HCT116 (cell line): ENCODE results near the gene RPL13. TPM values are rescaled to one million over a fixed set of nuclear protein-coding genes. Genes with fewer than 3 reads are reported as not detected.

Source experiments
- ATAC-seq: fragments of 200-7000 bp; cut with Tn5 transposase; 2 replicates; pipeline ENCODE4 v1.9.1; 2020; ENCODE audit warnings: mild to moderate bottlenecking, moderate library complexity
- BruUV-seq: library from RNA; stranded (reverse); fragments of 400-500 nt; replicated peaks from 2 replicates; lab custom pipeline; 2021; lab: Mats Ljungman, UMichigan
- CTCF ChIA-PET: fragments of 300-600 bp; sonication (Branson Sonifier 250); formaldehyde crosslinking; loops from one replicate; lab custom pipeline; 2021; ENCODE audit warnings: antibody characterized with exemption; lab: Charles Lee
- POLR2A ChIA-PET: fragments of 300-600, 350-600 bp; sonication (Branson Sonifier 250); formaldehyde crosslinking; loops from one replicate; lab custom pipeline; 2021; ENCODE audit warnings: antibody characterized with exemption; lab: Charles Lee
- RAD21 ChIA-PET, 2 experiments: fragments of 300-600 bp; sonication (Branson Sonifier 250); formaldehyde crosslinking; loops; one replicate each; lab custom pipeline; 2023; ENCODE audit warnings: low total read pairs in 2 of 2; ENCODE audit not compliant: uncharacterized antibody in 2 of 2, unreplicated experiment in 2 of 2, low non-redundant PET in 1 of 2; lab: Charles Lee
- DNase-seq: peaks from one replicate; pipeline ENCODE4 v3.0.0-alpha.2; 2010; ENCODE audit warnings: low read depth, low spot score
- H2AFZ ChIP-seq: fragments of 200-600 bp; shearing (Covaris generic), sonication (generic); 2 replicates; pipeline ENCODE4 v1.6.1; 2017; ENCODE audit warnings: low read depth, mixed run types, mixed read lengths, antibody characterized with exemption, low read length; ENCODE audit not compliant: poor library complexity, severe bottlenecking
- H3K27ac ChIP-seq: 2 replicates; pipeline ENCODE4 v1.5.1; 2012; ENCODE audit warnings: low read depth, low read length
- H3K27me3 ChIP-seq: fragments of 200-600 bp; sonication (generic); 2 replicates; pipeline ENCODE4 v1.6.1; 2016; ENCODE audit warnings: mixed run types, low read length, mixed read lengths; ENCODE audit not compliant: insufficient read depth
- H3K36me3 ChIP-seq, 2 experiments: fragments of 200-500 bp in 1 of 2; fragments of 200-600 bp in 1 of 2; sonication (Bioruptor generic) in 1 of 2; sonication (generic) in 1 of 2; 2 replicates each; pipeline versions ENCODE4 v1.5.1 to v1.6.1; 2014 to 2016; ENCODE audit warnings: low read length in 2 of 2, inconsistent platforms in 1 of 2, mixed read lengths in 1 of 2, mixed run types in 1 of 2; ENCODE audit not compliant: insufficient read depth in 2 of 2, control insufficient read depth in 1 of 2
- H3K4me1 ChIP-seq, 2 experiments: fragments of 200-600 bp in 1 of 2; sonication (generic) in 1 of 2; 2 replicates each; pipeline versions ENCODE4 v1.5.1 to v1.6.1; 2012 to 2017; ENCODE audit warnings: low read length in 2 of 2, inconsistent platforms in 1 of 2, mild to moderate bottlenecking in 1 of 2, mixed read lengths in 1 of 2, mixed run types in 1 of 2, moderate library complexity in 1 of 2; ENCODE audit not compliant: insufficient read depth in 2 of 2, control insufficient read depth in 1 of 2
- H3K4me2 ChIP-seq: fragments of 200-600 bp; sonication (generic); 2 replicates; pipeline ENCODE4 v1.6.1; 2017; ENCODE audit warnings: mixed run types, low read length, mixed read lengths
- H3K4me3 ChIP-seq, 2 experiments: fragments of 200-600 bp in 1 of 2; sonication (generic) in 1 of 2; replicated peaks in 1 of 2; 2 replicates each; pipeline ENCODE4 v1.5.1; 2011 to 2016; ENCODE audit warnings: low read length in 2 of 2, control low read depth in 1 of 2, low read depth in 1 of 2, mild to moderate bottlenecking in 1 of 2, mixed read lengths in 1 of 2, mixed run types in 1 of 2
- H3K79me2 ChIP-seq: fragments of 200-600 bp; sonication (generic); 2 replicates; pipeline ENCODE4 v1.6.1; 2017; ENCODE audit warnings: mild to moderate bottlenecking, mixed run types, low read length, moderate library complexity, mixed read lengths; ENCODE audit not compliant: insufficient read depth
- H3K9ac ChIP-seq: fragments of 200-600 bp; sonication (generic); 2 replicates; pipeline ENCODE4 v1.6.1; 2016; ENCODE audit warnings: low read length, mixed read lengths
- H3K9me2 ChIP-seq: fragments of 200-600 bp; sonication (generic), shearing (Covaris generic); 2 replicates; pipeline ENCODE4 v1.6.1; 2017; ENCODE audit warnings: mixed run types, mild to moderate bottlenecking, moderate library complexity; ENCODE audit not compliant: insufficient read depth
- H3K9me3 ChIP-seq, 2 experiments: fragments of 200-500 bp in 1 of 2; fragments of 200-600 bp in 1 of 2; sonication (Bioruptor generic) in 1 of 2; sonication (generic) in 1 of 2; 2 replicates each; pipeline ENCODE4 v1.6.1; 2014 to 2017; ENCODE audit warnings: low read length in 2 of 2, mixed read lengths in 2 of 2, inconsistent platforms in 1 of 2, low read depth in 1 of 2, mild to moderate bottlenecking in 1 of 2, mixed run types in 1 of 2, moderate library complexity in 1 of 2; ENCODE audit not compliant: control insufficient read depth in 1 of 2, insufficient read depth in 1 of 2
- H4K20me1 ChIP-seq: fragments of 200-600 bp; sonication (generic), shearing (Covaris generic); 2 replicates; pipeline ENCODE4 v1.6.1; 2017; ENCODE audit warnings: mixed run types, mild to moderate bottlenecking, moderate library complexity; ENCODE audit not compliant: insufficient read depth
- CBX3 ChIP-seq: IDR thresholded peaks from 2 replicates; pipeline ENCODE4 v1.6.1; 2012; ENCODE audit warnings: low read depth
- CTCF ChIP-seq, 3 experiments: fragments of 200-600 bp in 1 of 3; sonication (generic) in 1 of 3; IDR thresholded peaks in 2 of 3; conservative IDR thresholded peaks in 1 of 3; 2 replicates each; pipeline ENCODE4 v1.5.1; 2012 to 2017; ENCODE audit warnings: low read depth in 2 of 3, low read length in 2 of 3, antibody characterized with exemption in 1 of 3, borderline replicate concordance in 1 of 3, control low read depth in 1 of 3, mild to moderate bottlenecking in 1 of 3, mixed read lengths in 1 of 3, mixed run types in 1 of 3, moderate library complexity in 1 of 3; ENCODE audit not compliant: insufficient read depth in 1 of 3
- ELF1 ChIP-seq: IDR thresholded peaks from 2 replicates; pipeline ENCODE4 v1.6.1; 2012; ENCODE audit warnings: low read depth, borderline replicate concordance
- EZH2 ChIP-seq: fragments of 200-600 bp; sonication (generic); IDR thresholded peaks from 2 replicates; pipeline ENCODE4 v1.6.1; 2017; ENCODE audit warnings: antibody characterized with exemption, mixed run types
- FOSL1 ChIP-seq: IDR thresholded peaks from 2 replicates; pipeline ENCODE4 v1.6.1; 2012; ENCODE audit warnings: low read depth
- JUND ChIP-seq: IDR thresholded peaks from 2 replicates; pipeline ENCODE4 v1.6.1; 2012
- MAX ChIP-seq: IDR thresholded peaks from 2 replicates; pipeline ENCODE4 v1.6.1; 2012
- POLR2AphosphoS5 ChIP-seq: IDR thresholded peaks from 2 replicates; pipeline ENCODE4 v1.6.1; 2011; ENCODE audit warnings: mild to moderate bottlenecking, low read depth, low read length, moderate library complexity
- RAD21 ChIP-seq: IDR thresholded peaks from 2 replicates; pipeline ENCODE4 v1.6.1; 2012; ENCODE audit warnings: low read depth, mild to moderate bottlenecking
- REST ChIP-seq: IDR thresholded peaks from 2 replicates; pipeline ENCODE4 v1.6.1; 2012; ENCODE audit warnings: low read depth
- SIN3A ChIP-seq: IDR thresholded peaks from 2 replicates; pipeline ENCODE4 v1.6.1; 2012; ENCODE audit warnings: low read depth
- SP1 ChIP-seq: IDR thresholded peaks from 2 replicates; pipeline ENCODE4 v1.6.1; 2012; ENCODE audit warnings: low read depth
- SRF ChIP-seq: IDR thresholded peaks from 2 replicates; pipeline ENCODE4 v1.6.1; 2012; ENCODE audit warnings: low read depth
- TCF7L2 ChIP-seq: IDR thresholded peaks from 2 replicates; pipeline ENCODE4 v1.7.0; 2011; ENCODE audit warnings: borderline replicate concordance, inconsistent platforms; ENCODE audit not compliant: insufficient read depth, insufficient read length; ENCODE audit errors: extremely low read depth
- ZFX ChIP-seq: fragments of 450-650 bp; IDR thresholded peaks from 2 replicates; pipeline ENCODE4 v1.6.1; 2017
- intact Hi-C: fragments of 100-400 bp; cut with micrococcal nuclease; formaldehyde crosslinking; loops from 2 replicates; pipeline ENCODE4 v1.10.0; 2022
- total RNA-seq: library from RNA; stranded (reverse); gene quantifications from one replicate; pipeline ENCODE4 v1.2.1, GENCODE V29; 2021; ENCODE audit not compliant: unreplicated experiment

RPL13 gene
- total RNA-seq, 1 experiment from 2014 or later = 4,404 TPM

- ChIA-PET POLR2A (no interaction called here), RAD21 (no interaction called here)
These were observed 22.2 kb upstream of the RPL13 start for GRCh38 chr16:89538286-89538685.

GRCh38 chr16:89540557-89540956, 19.9 kb upstream of the RPL13 start:
- peaks cover under 1% of the 10 kb centered on the region; the same call in 1 of the 2 replicates for H3K79me2 ChIP-seq
- H3K4me3 ChIP-seq = no peak overlapping the region
- H3K27me3 ChIP-seq = no peaks in the 10 kb centered on the region
- peaks cover 26 to 30% of the 10 kb centered on the region in 2 experiments for H3K36me3 ChIP-seq
- CTCF ChIA-PET = no interaction called here
- H4K20me1 ChIP-seq = no peaks in the 10 kb centered on the region
- H3K9me2 ChIP-seq = no peaks in the 10 kb centered on the region
- H3K9me3 ChIP-seq = no peaks in the 10 kb centered on the region
- POLR2A ChIA-PET = no interaction called here
- no peak for DNase-seq
- no peak for ATAC-seq
- H3K9ac ChIP-seq = no peak overlapping the region
- intact Hi-C loops = no loop called here
- H2AFZ ChIP-seq = no peak overlapping the region
- H3K4me1 ChIP-seq = no peaks in the 10 kb centered on the region
- BruUV-seq = no TSS peak
- no peak overlapping the region for H3K4me2 ChIP-seq
- RAD21 ChIA-PET = interaction anchor here (0.6 kb wide), 2 partner anchors 94 to 166 kb away, joined by 3 read pairs; no protein-coding TSS in a partner anchor
- H3K27ac ChIP-seq = no peak overlapping the region
- TF ChIP-seq SIN3A (no peak), EZH2 (no peak), MAX (no peak), REST (no peak), SRF (no peak), CTCF (IDR thresholded peaks at IDR 0.05 in 2 of 3, conservative IDR thresholded peaks at IDR 0.05 in 1 of 3; ENCODE audit: borderline replicate concordance in 1 of 3, insufficient read depth in 1 of 3, low read depth in 2 of 3, low read length in 2 of 3) (no peak), POLR2AphosphoS5 (no peak), TCF7L2 (no peak), ZFX (no peak), RAD21 (no peak), CBX3 (no peak), JUND (no peak), FOSL1 (no peak), SP1 (no peak), ELF1 (no peak)

More at GRCh38 chr16:89538286-89538685, 22.2 kb upstream of the RPL13 start:
- no peaks in the 10 kb centered on the region for H3K9me2 ChIP-seq
- no peak overlapping the region for H3K27ac ChIP-seq
- CTCF ChIA-PET = no interaction called here
- H4K20me1 ChIP-seq = no peaks in the 10 kb centered on the region
- no peaks in the 10 kb centered on the region for H3K27me3 ChIP-seq
- no peak overlapping the region for H3K4me3 ChIP-seq
- H3K9me3 ChIP-seq = no peaks in the 10 kb centered on the region
- intact Hi-C loops = no loop called here
- peaks cover 40% of the 10 kb centered on the region in 2 experiments for H3K36me3 ChIP-seq
- BruUV-seq = no TSS peak
- H3K9ac ChIP-seq = no peak overlapping the region
- DNase-seq (no peak), ATAC-seq (peak; percentile 16; the same call in 1 of the 2 replicates)
- no peak overlapping the region for H3K4me2 ChIP-seq
- peaks cover 10% of the 10 kb centered on the region; the same call in 1 of the 2 replicates for H3K79me2 ChIP-seq
- TF ChIP-seq RAD21 (no peak), MAX (no peak)
- H2AFZ ChIP-seq = no peak overlapping the region
- H3K4me1 ChIP-seq = no peaks in the 10 kb centered on the region
